ENCODE measurements around the gene FNIP2. TPM values are rescaled to one million over a fixed set of nuclear protein-coding genes. Genes with fewer than 3 reads are reported as not detected.

Gene FNIP2
- total and polyA plus RNA-seq, 10 of the 15 experiments (the other 5 are each of a cell fraction or from before 2014, with no cell fraction given): 0.03 to 0.38 (median 0.15) TPM

DNA sequence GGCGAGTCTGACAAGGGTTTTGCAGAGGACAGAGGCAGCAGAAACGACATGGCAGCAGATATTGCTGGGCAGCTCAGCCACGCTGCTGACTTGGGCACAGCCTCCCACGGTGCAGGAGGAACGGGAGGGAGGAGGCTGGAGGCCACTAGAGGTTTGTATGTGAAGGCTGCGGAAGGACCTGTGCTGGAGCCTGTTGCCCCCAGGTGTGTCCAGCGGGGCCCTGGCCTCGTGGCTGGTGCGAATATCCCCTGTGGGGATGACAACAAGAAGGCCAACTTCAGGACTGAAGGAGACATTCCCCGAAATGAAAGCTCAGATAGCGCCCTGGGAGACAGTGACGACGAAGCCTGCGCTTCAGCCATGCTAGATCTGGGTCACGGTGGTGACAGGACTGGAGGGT is 100.2 kb downstream of the FNIP2 start (continued):
- TF ChIP-seq, protein P1, sequence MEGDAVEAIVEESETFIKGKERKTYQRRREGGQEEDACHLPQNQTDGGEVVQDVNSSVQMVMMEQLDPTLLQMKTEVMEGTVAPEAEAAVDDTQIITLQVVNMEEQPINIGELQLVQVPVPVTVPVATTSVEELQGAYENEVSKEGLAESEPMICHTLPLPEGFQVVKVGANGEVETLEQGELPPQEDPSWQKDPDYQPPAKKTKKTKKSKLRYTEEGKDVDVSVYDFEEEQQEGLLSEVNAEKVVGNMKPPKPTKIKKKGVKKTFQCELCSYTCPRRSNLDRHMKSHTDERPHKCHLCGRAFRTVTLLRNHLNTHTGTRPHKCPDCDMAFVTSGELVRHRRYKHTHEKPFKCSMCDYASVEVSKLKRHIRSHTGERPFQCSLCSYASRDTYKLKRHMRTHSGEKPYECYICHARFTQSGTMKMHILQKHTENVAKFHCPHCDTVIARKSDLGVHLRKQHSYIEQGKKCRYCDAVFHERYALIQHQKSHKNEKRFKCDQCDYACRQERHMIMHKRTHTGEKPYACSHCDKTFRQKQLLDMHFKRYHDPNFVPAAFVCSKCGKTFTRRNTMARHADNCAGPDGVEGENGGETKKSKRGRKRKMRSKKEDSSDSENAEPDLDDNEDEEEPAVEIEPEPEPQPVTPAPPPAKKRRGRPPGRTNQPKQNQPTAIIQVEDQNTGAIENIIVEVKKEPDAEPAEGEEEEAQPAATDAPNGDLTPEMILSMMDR (IDR thresholded peaks at IDR 0.05 in 2 of 3, conservative IDR thresholded peaks at IDR 0.05 in 1 of 3; ENCODE audit: control insufficient read depth in 2 of 3, extremely low read depth in 1 of 3, insufficient read depth in 1 of 3, low read depth in 3 of 3, low read length in 3 of 3): no peak
- TF ChIP-seq CBX3 (IDR thresholded peaks at IDR 0.05; ENCODE audit: borderline replicate concordance, low read depth): no peak

DNA sequence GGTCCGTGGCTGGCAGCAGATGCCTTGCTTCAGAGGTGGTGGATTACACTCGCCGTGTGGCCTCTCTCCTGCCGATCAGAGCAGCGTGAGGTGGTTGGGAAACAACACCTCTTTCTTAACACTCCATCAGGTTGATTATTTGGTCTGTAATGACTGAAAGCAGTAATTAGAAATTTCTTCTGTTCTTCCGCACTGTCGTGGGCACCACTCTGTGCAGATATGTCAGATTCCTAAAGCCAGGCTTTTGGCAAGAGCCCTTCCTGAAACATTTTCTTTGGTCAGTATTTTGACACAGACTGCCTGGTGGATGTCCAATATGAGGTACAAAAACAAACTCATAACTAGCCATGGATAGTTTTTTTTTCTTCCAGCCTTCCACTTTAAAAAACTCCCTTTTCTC is 100.9 kb downstream of the FNIP2 start:
- in situ Hi-C loops (cut with MboI): no loop called here

More for the DNA sequence above, 100.9 kb downstream of the FNIP2 start:
- TF ChIP-seq, protein P2, sequence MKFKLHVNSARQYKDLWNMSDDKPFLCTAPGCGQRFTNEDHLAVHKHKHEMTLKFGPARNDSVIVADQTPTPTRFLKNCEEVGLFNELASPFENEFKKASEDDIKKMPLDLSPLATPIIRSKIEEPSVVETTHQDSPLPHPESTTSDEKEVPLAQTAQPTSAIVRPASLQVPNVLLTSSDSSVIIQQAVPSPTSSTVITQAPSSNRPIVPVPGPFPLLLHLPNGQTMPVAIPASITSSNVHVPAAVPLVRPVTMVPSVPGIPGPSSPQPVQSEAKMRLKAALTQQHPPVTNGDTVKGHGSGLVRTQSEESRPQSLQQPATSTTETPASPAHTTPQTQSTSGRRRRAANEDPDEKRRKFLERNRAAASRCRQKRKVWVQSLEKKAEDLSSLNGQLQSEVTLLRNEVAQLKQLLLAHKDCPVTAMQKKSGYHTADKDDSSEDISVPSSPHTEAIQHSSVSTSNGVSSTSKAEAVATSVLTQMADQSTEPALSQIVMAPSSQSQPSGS (IDR thresholded peaks at IDR 0.05; ENCODE audit: low read length): no peak
- TF ChIP-seq NFYA (IDR thresholded peaks at IDR 0.05; ENCODE audit: borderline replicate concordance, low read depth, low read length) (no peak), ETV6 (conservative IDR thresholded peaks at IDR 0.05 in 1 of 2, IDR thresholded peaks at IDR 0.05 in 1 of 2; ENCODE audit: borderline replicate concordance in 1 of 2, low read depth in 1 of 2) (no peak), SMAD1 (IDR thresholded peaks at IDR 0.05; ENCODE audit: low read depth, partially characterized antibody) (no peak), NFIC (IDR thresholded peaks at IDR 0.05; ENCODE audit: low read depth, low read length) (no peak), PML (IDR thresholded peaks at IDR 0.05; ENCODE audit: low read length) (no peak), RFX5 (IDR thresholded peaks at IDR 0.05; ENCODE audit: low read depth, low read length) (no peak), CREB1 (IDR thresholded peaks at IDR 0.05; ENCODE audit: low read depth) (no peak)
- TF ChIP-seq, protein P3, sequence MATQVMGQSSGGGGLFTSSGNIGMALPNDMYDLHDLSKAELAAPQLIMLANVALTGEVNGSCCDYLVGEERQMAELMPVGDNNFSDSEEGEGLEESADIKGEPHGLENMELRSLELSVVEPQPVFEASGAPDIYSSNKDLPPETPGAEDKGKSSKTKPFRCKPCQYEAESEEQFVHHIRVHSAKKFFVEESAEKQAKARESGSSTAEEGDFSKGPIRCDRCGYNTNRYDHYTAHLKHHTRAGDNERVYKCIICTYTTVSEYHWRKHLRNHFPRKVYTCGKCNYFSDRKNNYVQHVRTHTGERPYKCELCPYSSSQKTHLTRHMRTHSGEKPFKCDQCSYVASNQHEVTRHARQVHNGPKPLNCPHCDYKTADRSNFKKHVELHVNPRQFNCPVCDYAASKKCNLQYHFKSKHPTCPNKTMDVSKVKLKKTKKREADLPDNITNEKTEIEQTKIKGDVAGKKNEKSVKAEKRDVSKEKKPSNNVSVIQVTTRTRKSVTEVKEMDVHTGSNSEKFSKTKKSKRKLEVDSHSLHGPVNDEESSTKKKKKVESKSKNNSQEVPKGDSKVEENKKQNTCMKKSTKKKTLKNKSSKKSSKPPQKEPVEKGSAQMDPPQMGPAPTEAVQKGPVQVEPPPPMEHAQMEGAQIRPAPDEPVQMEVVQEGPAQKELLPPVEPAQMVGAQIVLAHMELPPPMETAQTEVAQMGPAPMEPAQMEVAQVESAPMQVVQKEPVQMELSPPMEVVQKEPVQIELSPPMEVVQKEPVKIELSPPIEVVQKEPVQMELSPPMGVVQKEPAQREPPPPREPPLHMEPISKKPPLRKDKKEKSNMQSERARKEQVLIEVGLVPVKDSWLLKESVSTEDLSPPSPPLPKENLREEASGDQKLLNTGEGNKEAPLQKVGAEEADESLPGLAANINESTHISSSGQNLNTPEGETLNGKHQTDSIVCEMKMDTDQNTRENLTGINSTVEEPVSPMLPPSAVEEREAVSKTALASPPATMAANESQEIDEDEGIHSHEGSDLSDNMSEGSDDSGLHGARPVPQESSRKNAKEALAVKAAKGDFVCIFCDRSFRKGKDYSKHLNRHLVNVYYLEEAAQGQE (IDR thresholded peaks at IDR 0.05; ENCODE audit: low read depth, low read length): no peak
- TF ChIP-seq, protein P4, sequence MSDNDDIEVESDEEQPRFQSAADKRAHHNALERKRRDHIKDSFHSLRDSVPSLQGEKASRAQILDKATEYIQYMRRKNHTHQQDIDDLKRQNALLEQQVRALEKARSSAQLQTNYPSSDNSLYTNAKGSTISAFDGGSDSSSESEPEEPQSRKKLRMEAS (IDR thresholded peaks at IDR 0.05; ENCODE audit: low read depth, low read length): no peak
- TF ChIP-seq, protein P5, sequence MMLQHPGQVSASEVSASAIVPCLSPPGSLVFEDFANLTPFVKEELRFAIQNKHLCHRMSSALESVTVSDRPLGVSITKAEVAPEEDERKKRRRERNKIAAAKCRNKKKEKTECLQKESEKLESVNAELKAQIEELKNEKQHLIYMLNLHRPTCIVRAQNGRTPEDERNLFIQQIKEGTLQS (IDR thresholded peaks at IDR 0.05; ENCODE audit: borderline replicate concordance, extremely low read depth, low read depth, low read length): no peak
- Histone ChIP-seq H3K9me3 (replicated peaks; ENCODE audit: control insufficient read depth, insufficient read depth, low read length) (no peaks in the 10 kb centered on the region), H3K79me2 (ENCODE audit: control insufficient read depth, insufficient read depth, low read length) (no peaks in the 10 kb centered on the region), H3K9ac (ENCODE audit: control insufficient read depth, insufficient read depth, low read length) (no peak overlapping the region), H3K4me3 (no peak overlapping the region), H3K4me2 (ENCODE audit: control insufficient read depth, insufficient read depth) (no peak overlapping the region), H2AFZ (ENCODE audit: control insufficient read depth, low read depth, low read length) (no peak overlapping the region), H3K27ac (ENCODE audit: control insufficient read depth, insufficient read depth) (no peak overlapping the region), H4K20me1 (ENCODE audit: control insufficient read depth, insufficient read depth) (no peaks in the 10 kb centered on the region), H3K36me3 (ENCODE audit: control insufficient read depth in 2 of 2, insufficient read depth in 2 of 2, low read length in 1 of 2) (no peaks in the 10 kb centered on the region), H3K4me1 (ENCODE audit: control insufficient read depth, insufficient read depth, low read length) (no peaks in the 10 kb centered on the region), H3K27me3 (replicated peaks in 1 of 2; ENCODE audit: control insufficient read depth in 2 of 2, insufficient read depth in 2 of 2, low read length in 1 of 2) (no peaks in the 10 kb centered on the region)
- no peak for DNase-seq (ENCODE audit: low read depth, low spot score)
- BruUV-seq (replicated peaks): no TSS peak
- intact Hi-C loops (cut with micrococcal nuclease; ENCODE audit: unreplicated experiment): loop anchor here (5.0 kb wide), 1 partner anchor 38 kb away; no protein-coding TSS in a partner anchor
- ChIA-PET SMC1A (ENCODE audit: uncharacterized antibody, unreplicated experiment) (interaction anchor here (0.9 to 1.4 kb wide), 2 partner anchors 11 to 18 kb away, joined by 4 read pairs; no protein-coding TSS in a partner anchor), CTCF (interaction anchor here (5.5 kb wide), 1 partner anchor 147 kb away, joined by 26 read pairs; no protein-coding TSS in a partner anchor), RAD21 (ENCODE audit: unreplicated experiment) (no interaction called here), POLR2A (interaction anchor here (0.6 kb wide), 1 partner anchor 8 kb away, joined by 3 read pairs; no protein-coding TSS in a partner anchor)
- no peak for FAIRE-seq
- WGBS (ENCODE audit: insufficient coverage, insufficient replicate concordance, low lambda C conversion rate, missing lambda C conversion rate): 81% methylated on average over 7 of the region's 7 CpGs
- no peak for ATAC-seq

Measured in GM12878 (cell line).